Suprapubic skin (tissue), 4 donors: ENCODE results near the gene ALDH9A1. TPM values are rescaled to one million over a fixed set of nuclear protein-coding genes. Genes with fewer than 3 reads are reported as not detected.
"Not testable (repeated sequence)": the region's sequence is repeated elsewhere in the genome, so short reads cannot be mapped to it uniquely, and the experiment has no call there.

Source experiments
- DNase-seq, 2 donors: peaks; one replicate each; pipeline ENCODE4 v3.0.0-alpha.2; 2019; ENCODE audit warnings: low spot score in 2 of 2
- H3K27ac ChIP-seq: fragments of 200-600 bp; sonication (generic); one replicate; pipeline ENCODE4 v1.5.1; 2019
- H3K27me3 ChIP-seq: fragments of 200-600 bp; sonication (generic); one replicate; pipeline ENCODE4 v1.5.1; 2019
- H3K36me3 ChIP-seq: fragments of 200-600 bp; sonication (generic); one replicate; pipeline ENCODE4 v1.5.1; 2019
- H3K4me1 ChIP-seq: fragments of 200-600 bp; sonication (generic); one replicate; pipeline ENCODE4 v1.5.1; 2019
- H3K4me3 ChIP-seq: fragments of 200-600 bp; sonication (generic); one replicate; pipeline ENCODE4 v1.5.1; 2019; ENCODE audit warnings: mild to moderate bottlenecking
- H3K9me3 ChIP-seq: fragments of 200-600 bp; sonication (generic); one replicate; pipeline ENCODE4 v1.5.1; 2019
- EP300 ChIP-seq: sonication (generic); formaldehyde crosslinking; IDR thresholded peaks from one replicate; pipeline ENCODE4 v1.6.1; 2017; ENCODE audit warnings: antibody characterized with exemption
- POLR2A ChIP-seq, 2 donors: fragments of 450-650 bp; IDR thresholded peaks; one replicate each; pipeline ENCODE4 v1.6.1; 2017; ENCODE audit warnings: antibody characterized with exemption in 2 of 2, mild to moderate bottlenecking in 2 of 2, moderate library complexity in 2 of 2
- POLR2AphosphoS5 ChIP-seq, 3 donors: sonication (generic); formaldehyde crosslinking; IDR thresholded peaks; one replicate each; pipeline ENCODE4 v1.6.1; 2017; ENCODE audit warnings: antibody characterized with exemption in 3 of 3
- WGBS: methylation state at CpG from one replicate; pipeline ENCODE4 v1.1.5; 2018; 5-methylcytosine and 5-hydroxymethylcytosine counted together
- total RNA-seq, 4 donors: library from RNA; depleted of rRNA; stranded (reverse); fragments of >200 nt; gene quantifications; one replicate each; pipeline ENCODE4 v1.1.0, GENCODE V29; 2016
- TF ChIP-seq, protein P1 (sequence below), 2 donors: fragments of 200-600 bp in 1 of 2; fragments of 450-650 bp in 1 of 2; sonication (generic) in 1 of 2; IDR thresholded peaks; one replicate each; pipeline ENCODE4 v1.5.1; 2016 to 2019; ENCODE audit warnings: antibody characterized with exemption in 2 of 2, mild to moderate bottlenecking in 1 of 2, moderate library complexity in 1 of 2

ALDH9A1 gene
- total RNA-seq, 4 donors from 2014 or later = 59.7 to 91.5 (median 76.9) TPM

DNA sequence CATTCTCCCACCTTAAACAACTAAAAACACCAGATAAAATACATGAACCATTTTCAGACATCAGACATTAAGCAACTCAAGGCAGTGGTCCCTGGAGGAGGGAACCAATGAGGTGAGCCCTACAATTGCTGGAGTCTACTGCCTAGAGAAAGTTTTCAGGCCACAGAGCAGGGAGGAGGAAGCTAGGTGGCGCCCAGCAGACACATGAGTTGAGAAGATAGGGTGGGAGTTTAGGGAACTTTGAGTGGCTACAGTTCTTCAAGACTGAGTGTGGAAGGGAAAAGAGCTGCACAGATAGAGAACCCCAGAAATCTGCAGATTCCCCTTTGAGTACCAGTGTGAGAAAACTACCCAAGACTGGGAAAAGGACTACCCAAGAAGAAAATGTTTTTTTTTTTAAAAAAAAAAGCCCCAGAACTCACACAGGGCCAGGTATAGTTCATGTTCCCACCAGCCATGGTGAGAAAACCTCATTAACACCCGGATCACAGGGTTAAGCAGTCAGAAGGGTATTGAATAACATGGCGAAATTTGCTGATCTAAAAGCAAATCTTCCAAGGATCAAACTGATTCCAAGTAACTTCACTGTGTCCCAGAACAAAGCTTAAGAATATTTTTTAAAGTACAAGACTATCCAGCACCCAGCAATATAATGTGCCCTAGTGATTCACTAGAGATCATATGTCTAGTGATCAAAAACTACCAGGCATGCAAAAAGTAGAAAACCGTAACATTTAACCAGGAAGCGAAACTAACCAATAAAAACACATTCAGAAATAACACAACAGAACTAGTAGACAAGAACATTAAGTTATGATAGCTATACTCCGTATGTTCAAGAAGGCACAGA, 12.0 kb downstream of the ALDH9A1 start:
- TF ChIP-seq EP300 (no peak), POLR2AphosphoS5 (IDR thresholded peaks at IDR 0.05) (no peak), POLR2A (IDR thresholded peaks at IDR 0.05) (no peak)
- TF ChIP-seq, protein P1, sequence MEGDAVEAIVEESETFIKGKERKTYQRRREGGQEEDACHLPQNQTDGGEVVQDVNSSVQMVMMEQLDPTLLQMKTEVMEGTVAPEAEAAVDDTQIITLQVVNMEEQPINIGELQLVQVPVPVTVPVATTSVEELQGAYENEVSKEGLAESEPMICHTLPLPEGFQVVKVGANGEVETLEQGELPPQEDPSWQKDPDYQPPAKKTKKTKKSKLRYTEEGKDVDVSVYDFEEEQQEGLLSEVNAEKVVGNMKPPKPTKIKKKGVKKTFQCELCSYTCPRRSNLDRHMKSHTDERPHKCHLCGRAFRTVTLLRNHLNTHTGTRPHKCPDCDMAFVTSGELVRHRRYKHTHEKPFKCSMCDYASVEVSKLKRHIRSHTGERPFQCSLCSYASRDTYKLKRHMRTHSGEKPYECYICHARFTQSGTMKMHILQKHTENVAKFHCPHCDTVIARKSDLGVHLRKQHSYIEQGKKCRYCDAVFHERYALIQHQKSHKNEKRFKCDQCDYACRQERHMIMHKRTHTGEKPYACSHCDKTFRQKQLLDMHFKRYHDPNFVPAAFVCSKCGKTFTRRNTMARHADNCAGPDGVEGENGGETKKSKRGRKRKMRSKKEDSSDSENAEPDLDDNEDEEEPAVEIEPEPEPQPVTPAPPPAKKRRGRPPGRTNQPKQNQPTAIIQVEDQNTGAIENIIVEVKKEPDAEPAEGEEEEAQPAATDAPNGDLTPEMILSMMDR (IDR thresholded peaks at IDR 0.05) = no peak
- Histone ChIP-seq H3K27ac (no peak overlapping the region), H3K4me1 (peaks cover 4% of the 10 kb centered on the region), H3K4me3 (no peak overlapping the region), H3K27me3 (no peaks in the 10 kb centered on the region), H3K9me3 (no peaks in the 10 kb centered on the region), H3K36me3 (peaks cover 37% of the 10 kb centered on the region)
- DNase-seq = no peak
- WGBS = 96% methylated on average over 6 of the region's 6 CpGs

DNA sequence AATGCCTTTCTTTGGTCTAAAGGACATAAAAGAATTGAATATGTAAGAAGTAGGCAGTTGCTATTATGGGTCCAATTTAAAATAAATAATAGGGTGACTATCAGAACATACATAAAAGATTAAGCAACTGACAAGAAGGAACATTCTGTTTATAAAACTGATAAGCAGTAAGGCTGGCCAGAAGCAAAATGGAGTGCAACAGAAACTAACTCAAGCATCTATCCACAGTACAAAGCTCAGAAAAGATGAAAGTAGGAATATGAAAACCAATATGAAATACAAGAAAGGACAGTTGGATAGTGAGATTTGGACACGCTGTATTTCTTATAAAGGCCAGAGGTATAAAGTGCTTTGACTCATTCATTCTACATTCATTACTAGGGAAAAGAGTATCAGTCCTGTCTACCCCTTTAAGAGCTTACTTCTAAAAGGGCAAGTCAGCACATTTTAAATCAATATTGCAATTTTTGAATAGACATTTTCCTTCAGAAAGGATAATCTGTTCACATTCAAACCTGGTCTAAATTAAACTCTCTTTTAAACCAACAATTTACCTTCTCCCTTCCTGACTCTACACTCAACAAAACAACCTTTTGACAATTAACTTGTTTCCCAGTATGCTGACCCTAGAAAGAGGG, 14.4 kb downstream of the ALDH9A1 start:
- TF ChIP-seq POLR2AphosphoS5 (IDR thresholded peaks at IDR 0.05) (no peak), EP300 (no peak), POLR2A (IDR thresholded peaks at IDR 0.05) (no peak)
- TF ChIP-seq, protein P1 (IDR thresholded peaks at IDR 0.05) = no peak
- 0% methylated on average over 1 of the region's 1 CpG for WGBS
- peaks cover 50% of the 10 kb centered on the region for H3K36me3 ChIP-seq
- H3K9me3 ChIP-seq = no peaks in the 10 kb centered on the region
- H3K27ac ChIP-seq = no peak overlapping the region
- no peak overlapping the region for H3K4me3 ChIP-seq
- DNase-seq = no peak
- no peaks in the 10 kb centered on the region for H3K27me3 ChIP-seq
- H3K4me1 ChIP-seq = peaks cover 4% of the 10 kb centered on the region

- not testable (repeated sequence) for H3K4me1 ChIP-seq, H3K9me3 ChIP-seq, DNase-seq, H3K4me3 ChIP-seq, H3K27ac ChIP-seq, H3K27me3 ChIP-seq
- H3K36me3 ChIP-seq = peaks cover 78% of the 10 kb centered on the region
- WGBS = 93% methylated on average over 4 of the region's 4 CpGs
Measured at GRCh38 chr1:165680773-165681172, 17.6 kb downstream of the ALDH9A1 start.

- Histone ChIP-seq H3K27ac (no peak overlapping the region), H3K4me1 (peaks cover 4% of the 10 kb centered on the region), H3K9me3 (no peaks in the 10 kb centered on the region), H3K27me3 (no peaks in the 10 kb centered on the region), H3K36me3 (peaks cover 79% of the 10 kb centered on the region), H3K4me3 (no peak overlapping the region)
- TF ChIP-seq EP300 = no peak
- WGBS = 87% methylated on average over 2 of the region's 2 CpGs
- DNase-seq = no peak
Measured at GRCh38 chr1:165680303-165680702, 18.1 kb downstream of the ALDH9A1 start.

DNA sequence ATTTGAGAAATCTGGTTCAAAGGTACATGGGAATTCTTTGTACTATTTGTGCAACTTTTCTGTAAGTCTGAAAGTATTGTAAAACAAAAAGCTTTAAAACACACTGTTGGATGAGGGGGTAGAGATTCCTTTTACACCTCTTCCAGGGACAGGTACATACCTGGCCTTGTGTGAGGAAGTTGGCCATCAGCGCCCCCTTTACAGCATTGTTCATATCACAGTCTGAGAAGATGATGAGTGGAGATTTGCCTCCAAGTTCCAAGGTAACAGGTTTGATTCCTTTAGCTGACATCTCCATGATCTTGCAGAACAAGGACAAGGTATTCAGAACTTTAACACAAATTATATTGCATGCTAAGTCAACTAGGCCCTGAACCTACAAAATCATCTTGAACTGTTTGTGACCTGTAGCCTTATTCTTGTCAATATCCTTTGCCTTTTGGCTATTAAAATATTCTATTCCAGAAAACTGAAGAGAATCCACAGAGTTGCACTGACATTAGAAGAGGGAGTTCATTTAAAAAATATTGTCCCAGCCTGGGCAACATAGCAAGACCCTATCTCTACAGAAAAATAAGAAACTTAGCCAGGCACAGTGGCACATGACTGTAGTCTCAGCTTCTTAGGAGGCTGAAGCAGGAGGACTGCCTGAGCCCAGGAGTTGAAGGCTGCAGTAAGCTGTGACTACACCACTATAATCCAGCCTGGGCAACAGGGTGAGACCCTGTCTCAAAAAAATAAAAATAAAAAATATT, 18.9 kb downstream of the ALDH9A1 start:
- Histone ChIP-seq H3K4me1 (no peaks in the 10 kb centered on the region), H3K27me3 (no peaks in the 10 kb centered on the region), H3K36me3 (peaks cover 78% of the 10 kb centered on the region), H3K4me3 (no peak overlapping the region), H3K27ac (no peak overlapping the region), H3K9me3 (no peaks in the 10 kb centered on the region)
- no peak for DNase-seq
- 91% methylated on average over 1 of the region's 1 CpG for WGBS
- TF ChIP-seq EP300 (no peak), POLR2AphosphoS5 (IDR thresholded peaks at IDR 0.05) (no peak), POLR2A (IDR thresholded peaks at IDR 0.05) (no peak)
- TF ChIP-seq, protein P1 (IDR thresholded peaks at IDR 0.05) = no peak

- H3K27me3 ChIP-seq = no peaks in the 10 kb centered on the region
- no peak overlapping the region for H3K27ac ChIP-seq
- H3K4me1 ChIP-seq = no peaks in the 10 kb centered on the region
- H3K9me3 ChIP-seq = no peaks in the 10 kb centered on the region
- H3K4me3 ChIP-seq = no peak overlapping the region
- WGBS = 41% methylated on average over 2 of the region's 2 CpGs
- peaks cover 78% of the 10 kb centered on the region for H3K36me3 ChIP-seq
- TF ChIP-seq, protein P1 (IDR thresholded peaks at IDR 0.05) = no peak
- TF ChIP-seq EP300 (no peak), POLR2AphosphoS5 (IDR thresholded peaks at IDR 0.05) (no peak), POLR2A (IDR thresholded peaks at IDR 0.05) (no peak)
- no peak for DNase-seq
Measured at GRCh38 chr1:165678509-165678908, 19.9 kb downstream of the ALDH9A1 start.
